Prostate gland (tissue), 2 donors: ENCODE measurements around the gene ARID3C.

Source experiments
- POLR2A ChIP-seq: fragments of 450-650 bp; IDR thresholded peaks from one replicate; pipeline ENCODE4 v1.6.1; 2016; ENCODE audit warnings: antibody characterized with exemption, mild to moderate bottlenecking
- POLR2AphosphoS5 ChIP-seq: sonication (generic); formaldehyde crosslinking; IDR thresholded peaks from one replicate; pipeline ENCODE4 v1.6.1; 2017; ENCODE audit warnings: antibody characterized with exemption
- TF ChIP-seq, protein P1 (sequence below), 4 experiments: fragments of 200-600 bp in 2 of 4; fragments of 450-650 bp in 2 of 4; sonication (generic) in 2 of 4; IDR thresholded peaks; 1 replicate in 3 of 4; 2 replicates in 1 of 4; pipeline ENCODE4 v1.5.1; 2016 to 2019; ENCODE audit warnings: antibody characterized with exemption in 4 of 4, mild to moderate bottlenecking in 2 of 4, moderate library complexity in 2 of 4

GRCh38 chr9:34630402-34631154 is 1.7 kb upstream of the ARID3C start:
- TF ChIP-seq, protein P1, sequence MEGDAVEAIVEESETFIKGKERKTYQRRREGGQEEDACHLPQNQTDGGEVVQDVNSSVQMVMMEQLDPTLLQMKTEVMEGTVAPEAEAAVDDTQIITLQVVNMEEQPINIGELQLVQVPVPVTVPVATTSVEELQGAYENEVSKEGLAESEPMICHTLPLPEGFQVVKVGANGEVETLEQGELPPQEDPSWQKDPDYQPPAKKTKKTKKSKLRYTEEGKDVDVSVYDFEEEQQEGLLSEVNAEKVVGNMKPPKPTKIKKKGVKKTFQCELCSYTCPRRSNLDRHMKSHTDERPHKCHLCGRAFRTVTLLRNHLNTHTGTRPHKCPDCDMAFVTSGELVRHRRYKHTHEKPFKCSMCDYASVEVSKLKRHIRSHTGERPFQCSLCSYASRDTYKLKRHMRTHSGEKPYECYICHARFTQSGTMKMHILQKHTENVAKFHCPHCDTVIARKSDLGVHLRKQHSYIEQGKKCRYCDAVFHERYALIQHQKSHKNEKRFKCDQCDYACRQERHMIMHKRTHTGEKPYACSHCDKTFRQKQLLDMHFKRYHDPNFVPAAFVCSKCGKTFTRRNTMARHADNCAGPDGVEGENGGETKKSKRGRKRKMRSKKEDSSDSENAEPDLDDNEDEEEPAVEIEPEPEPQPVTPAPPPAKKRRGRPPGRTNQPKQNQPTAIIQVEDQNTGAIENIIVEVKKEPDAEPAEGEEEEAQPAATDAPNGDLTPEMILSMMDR (IDR thresholded peaks at IDR 0.05), result no peak
- no peak for TF ChIP-seq POLR2A
- TF ChIP-seq POLR2AphosphoS5, result no peak
